OCI-LY7 (cell line): ENCODE measurements around the gene STAT2.

Source experiments
- EZH2phosphoT487 ChIP-seq: fragments of 200-600 bp; sonication (generic); IDR thresholded peaks from 2 replicates; pipeline ENCODE4 v1.6.1; 2018; ENCODE audit warnings: low read depth, borderline replicate concordance, mild to moderate bottlenecking, mixed run types, antibody characterized with exemption, low read length, moderate library complexity, mixed read lengths
- TF ChIP-seq, protein P1 (sequence below): fragments of 200-600 bp; sonication (generic); conservative IDR thresholded peaks from 2 replicates; pipeline ENCODE4 v1.5.1; 2014; ENCODE audit warnings: mild to moderate bottlenecking, antibody characterized with exemption, low read length, moderate library complexity, mixed read lengths

DNA sequence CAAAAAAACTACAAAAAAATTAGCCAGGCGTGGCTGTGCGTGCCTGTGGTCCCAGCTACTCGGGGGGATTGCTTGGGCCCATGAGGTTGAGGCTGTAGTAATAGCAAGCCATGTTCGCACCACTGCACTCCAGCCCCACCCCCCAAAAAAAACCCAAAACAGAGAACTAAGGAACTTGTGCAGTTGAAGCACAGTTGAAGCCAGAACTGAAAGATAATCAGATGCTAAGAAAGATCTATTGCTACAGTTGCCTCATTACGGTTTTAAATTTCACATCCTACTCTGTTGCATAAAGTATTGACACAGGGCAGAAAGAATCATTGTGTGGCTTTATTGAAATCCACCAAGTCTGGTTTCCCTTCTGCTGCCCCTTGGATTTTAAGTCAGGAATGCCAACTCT lies 63.6 kb downstream of the STAT2 start:
- TF ChIP-seq, protein P1, sequence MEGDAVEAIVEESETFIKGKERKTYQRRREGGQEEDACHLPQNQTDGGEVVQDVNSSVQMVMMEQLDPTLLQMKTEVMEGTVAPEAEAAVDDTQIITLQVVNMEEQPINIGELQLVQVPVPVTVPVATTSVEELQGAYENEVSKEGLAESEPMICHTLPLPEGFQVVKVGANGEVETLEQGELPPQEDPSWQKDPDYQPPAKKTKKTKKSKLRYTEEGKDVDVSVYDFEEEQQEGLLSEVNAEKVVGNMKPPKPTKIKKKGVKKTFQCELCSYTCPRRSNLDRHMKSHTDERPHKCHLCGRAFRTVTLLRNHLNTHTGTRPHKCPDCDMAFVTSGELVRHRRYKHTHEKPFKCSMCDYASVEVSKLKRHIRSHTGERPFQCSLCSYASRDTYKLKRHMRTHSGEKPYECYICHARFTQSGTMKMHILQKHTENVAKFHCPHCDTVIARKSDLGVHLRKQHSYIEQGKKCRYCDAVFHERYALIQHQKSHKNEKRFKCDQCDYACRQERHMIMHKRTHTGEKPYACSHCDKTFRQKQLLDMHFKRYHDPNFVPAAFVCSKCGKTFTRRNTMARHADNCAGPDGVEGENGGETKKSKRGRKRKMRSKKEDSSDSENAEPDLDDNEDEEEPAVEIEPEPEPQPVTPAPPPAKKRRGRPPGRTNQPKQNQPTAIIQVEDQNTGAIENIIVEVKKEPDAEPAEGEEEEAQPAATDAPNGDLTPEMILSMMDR: no peak
- TF ChIP-seq EZH2phosphoT487: no peak
